ENCODE data around the gene PRKD1. TPM values are rescaled to one million over a fixed set of nuclear protein-coding genes. Genes with fewer than 3 reads are reported as not detected.

The PRKD1 gene
- total RNA-seq, 1 experiment from 2014 or later = 9.7 TPM

GRCh38 chr14:29930283-29930682 is 2.6 kb upstream of the PRKD1 start:
- peaks cover 23% of the 10 kb centered on the region for H3K36me3 Mint-ChIP-seq (ENCODE audit: insufficient read depth, unreplicated experiment)
- CTCF ChIA-PET = no interaction called here
- peaks cover 24% of the 10 kb centered on the region for H3K4me1 Mint-ChIP-seq (ENCODE audit: low read depth, unreplicated experiment)
- no TSS peak for BruUV-seq (replicated peaks)
- H3K27me3 Mint-ChIP-seq (ENCODE audit: unreplicated experiment) = no peaks in the 10 kb centered on the region
- peak overlapping the region; percentile 32 for H3K27ac Mint-ChIP-seq (ENCODE audit: unreplicated experiment)
- H3K9me3 Mint-ChIP-seq (ENCODE audit: low read depth, unreplicated experiment) = no peaks in the 10 kb centered on the region
- H3K4me3 Mint-ChIP-seq (ENCODE audit: low read depth, unreplicated experiment) = no peak overlapping the region
- intact Hi-C loops (cut with micrococcal nuclease; ENCODE audit: unreplicated experiment) = loop anchor here (5.0 kb wide), 2 partner anchors 183 to 378 kb away; no protein-coding TSS in a partner anchor
- DNase-seq = no peak
- TF ChIP-seq, protein P1, sequence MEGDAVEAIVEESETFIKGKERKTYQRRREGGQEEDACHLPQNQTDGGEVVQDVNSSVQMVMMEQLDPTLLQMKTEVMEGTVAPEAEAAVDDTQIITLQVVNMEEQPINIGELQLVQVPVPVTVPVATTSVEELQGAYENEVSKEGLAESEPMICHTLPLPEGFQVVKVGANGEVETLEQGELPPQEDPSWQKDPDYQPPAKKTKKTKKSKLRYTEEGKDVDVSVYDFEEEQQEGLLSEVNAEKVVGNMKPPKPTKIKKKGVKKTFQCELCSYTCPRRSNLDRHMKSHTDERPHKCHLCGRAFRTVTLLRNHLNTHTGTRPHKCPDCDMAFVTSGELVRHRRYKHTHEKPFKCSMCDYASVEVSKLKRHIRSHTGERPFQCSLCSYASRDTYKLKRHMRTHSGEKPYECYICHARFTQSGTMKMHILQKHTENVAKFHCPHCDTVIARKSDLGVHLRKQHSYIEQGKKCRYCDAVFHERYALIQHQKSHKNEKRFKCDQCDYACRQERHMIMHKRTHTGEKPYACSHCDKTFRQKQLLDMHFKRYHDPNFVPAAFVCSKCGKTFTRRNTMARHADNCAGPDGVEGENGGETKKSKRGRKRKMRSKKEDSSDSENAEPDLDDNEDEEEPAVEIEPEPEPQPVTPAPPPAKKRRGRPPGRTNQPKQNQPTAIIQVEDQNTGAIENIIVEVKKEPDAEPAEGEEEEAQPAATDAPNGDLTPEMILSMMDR (IDR thresholded peaks at IDR 0.05; ENCODE audit: unreplicated experiment) = no peak

GRCh38 chr14:29928117-29928640 is 532 bp upstream of the PRKD1 start:
- CTCF ChIA-PET = no interaction called here
- no peak for DNase-seq
- TF ChIP-seq, protein P1 (IDR thresholded peaks at IDR 0.05; ENCODE audit: unreplicated experiment) = no peak
- Mint-ChIP-seq H3K27ac (ENCODE audit: unreplicated experiment) (no peak overlapping the region), H3K4me1 (ENCODE audit: low read depth, unreplicated experiment) (peaks cover 36% of the 10 kb centered on the region), H3K27me3 (ENCODE audit: unreplicated experiment) (no peaks in the 10 kb centered on the region), H3K9me3 (ENCODE audit: low read depth, unreplicated experiment) (no peaks in the 10 kb centered on the region), H3K36me3 (ENCODE audit: insufficient read depth, unreplicated experiment) (peaks cover 24% of the 10 kb centered on the region), H3K4me3 (ENCODE audit: low read depth, unreplicated experiment) (no peak overlapping the region)
- intact Hi-C loops (cut with micrococcal nuclease; ENCODE audit: unreplicated experiment) = no loop called here
- BruUV-seq (replicated peaks) = no TSS peak

DNA sequence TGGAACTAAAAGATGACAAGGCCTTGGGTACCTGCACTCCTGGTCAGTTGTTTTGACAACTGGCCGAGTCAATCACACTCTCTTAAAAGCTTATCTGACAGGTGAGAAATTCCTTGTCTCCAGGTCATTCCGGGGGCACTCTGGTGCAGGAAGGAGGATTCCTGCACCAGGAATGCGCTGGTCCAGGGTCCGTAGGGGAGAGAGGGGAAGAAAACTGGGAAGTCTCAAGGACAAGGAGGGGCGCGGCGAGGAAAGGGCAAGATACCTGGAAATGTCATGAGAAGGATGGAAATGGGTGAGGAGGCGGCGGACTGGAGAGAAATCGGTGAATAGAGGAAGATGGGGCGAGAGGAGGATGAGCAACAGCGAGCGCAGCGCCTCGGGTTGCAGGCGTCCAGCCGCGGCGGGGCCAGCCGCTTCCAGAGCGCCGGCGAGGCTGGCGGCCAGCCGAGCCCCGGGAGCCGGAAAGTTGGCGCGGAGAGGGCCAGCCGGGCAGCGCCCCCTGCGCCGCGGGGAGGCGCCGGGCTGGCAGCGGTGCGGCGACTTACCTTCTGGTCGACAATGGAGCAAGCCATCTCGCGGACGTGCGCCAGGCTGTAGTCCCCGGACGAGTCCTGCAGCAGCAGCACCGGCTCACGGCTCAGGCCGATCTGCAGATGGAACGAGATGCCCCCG is 809 bp downstream of the PRKD1 start:
- peak; percentile 69 for DNase-seq
- H3K4me1 Mint-ChIP-seq (ENCODE audit: low read depth, unreplicated experiment) = peaks cover 36% of the 10 kb centered on the region
- CTCF ChIA-PET = interaction anchor here (0.7 kb wide), 1 partner anchor 395 kb away, joined by 3 read pairs; no protein-coding TSS in a partner anchor

GRCh38 chr14:29926228-29926627 is 1.4 kb downstream of the PRKD1 start:
- Mint-ChIP-seq H3K36me3 (ENCODE audit: insufficient read depth, unreplicated experiment) (peaks cover 24% of the 10 kb centered on the region), H3K4me1 (ENCODE audit: low read depth, unreplicated experiment) (peaks cover 36% of the 10 kb centered on the region), H3K4me3 (ENCODE audit: low read depth, unreplicated experiment) (peak overlapping the region; percentile 92), H3K27ac (ENCODE audit: unreplicated experiment) (peak overlapping the region; percentile 27), H3K27me3 (ENCODE audit: unreplicated experiment) (no peaks in the 10 kb centered on the region), H3K9me3 (ENCODE audit: low read depth, unreplicated experiment) (no peaks in the 10 kb centered on the region)
- no peak for DNase-seq
- CTCF ChIA-PET = no interaction called here
- TF ChIP-seq, protein P1 (IDR thresholded peaks at IDR 0.05; ENCODE audit: unreplicated experiment) = no peak
- intact Hi-C loops (cut with micrococcal nuclease; ENCODE audit: unreplicated experiment) = no loop called here
- no TSS peak for BruUV-seq (replicated peaks)

More for the DNA sequence above, 809 bp downstream of the PRKD1 start:
- intact Hi-C loops (cut with micrococcal nuclease; ENCODE audit: unreplicated experiment) = no loop called here
- TF ChIP-seq, protein P1 (IDR thresholded peaks at IDR 0.05; ENCODE audit: unreplicated experiment) = no peak
- peaks cover 24% of the 10 kb centered on the region for H3K36me3 Mint-ChIP-seq (ENCODE audit: insufficient read depth, unreplicated experiment)
- peak overlapping the region; percentile 27 for H3K27ac Mint-ChIP-seq (ENCODE audit: unreplicated experiment)
- peak overlapping the region; percentile 92 for H3K4me3 Mint-ChIP-seq (ENCODE audit: low read depth, unreplicated experiment)
- no peaks in the 10 kb centered on the region for H3K9me3 Mint-ChIP-seq (ENCODE audit: low read depth, unreplicated experiment)
- BruUV-seq (replicated peaks) = no TSS peak
- H3K27me3 Mint-ChIP-seq (ENCODE audit: unreplicated experiment) = no peaks in the 10 kb centered on the region

Data from Calu3 (cell line).